Aorta (tissue), 5 donors: Measurements from ENCODE around the gene PACSIN2. TPM values are rescaled to one million over a fixed set of nuclear protein-coding genes. Genes with fewer than 3 reads are reported as not detected.

Experiments used
- ATAC-seq: fragments of 200-7000 bp; cut with Tn5 transposase; one replicate; pipeline ENCODE4 v1.9.1; 2022; ENCODE audit warnings: moderate library complexity; ENCODE audit not compliant: low FRiP score
- DNase-seq, 2 donors: peaks; one replicate each; pipeline ENCODE4 v3.0.0-alpha.2; 2020
- H3K27ac ChIP-seq, 2 donors: one replicate each; pipeline ENCODE4 v1.5.1; 2013; ENCODE audit warnings: low read length in 2 of 2, mild to moderate bottlenecking in 2 of 2, moderate library complexity in 2 of 2, control low read depth in 1 of 2, inconsistent platforms in 1 of 2, low read depth in 1 of 2
- H3K27me3 ChIP-seq, 2 donors: one replicate each; pipeline ENCODE4 v1.6.1; 2013; ENCODE audit warnings: control low read depth in 1 of 2, low read length in 1 of 2, mild to moderate bottlenecking in 1 of 2, moderate library complexity in 1 of 2; ENCODE audit not compliant: insufficient read depth in 2 of 2, control insufficient read depth in 1 of 2
- H3K36me3 ChIP-seq, 2 donors: one replicate each; pipeline ENCODE4 v1.6.1; 2013; ENCODE audit warnings: control low read depth in 1 of 2, low read length in 1 of 2, mild to moderate bottlenecking in 1 of 2; ENCODE audit not compliant: insufficient read depth in 2 of 2, control insufficient read depth in 1 of 2
- H3K4me1 ChIP-seq, 2 donors: one replicate each; pipeline ENCODE4 v1.6.1; 2013; ENCODE audit warnings: low read length in 2 of 2, control low read depth in 1 of 2, mild to moderate bottlenecking in 1 of 2, moderate library complexity in 1 of 2; ENCODE audit not compliant: insufficient read depth in 2 of 2, control insufficient read depth in 1 of 2
- H3K4me3 ChIP-seq, 2 donors: one replicate each; pipeline ENCODE4 v1.5.1; 2013; ENCODE audit warnings: low read length in 2 of 2, control low read depth in 1 of 2, mild to moderate bottlenecking in 1 of 2
- H3K9me3 ChIP-seq: one replicate; pipeline ENCODE4 v1.6.1; 2013; ENCODE audit warnings: mild to moderate bottlenecking, low read length; ENCODE audit not compliant: control insufficient read depth
- WGBS, 2 donors: extraction: QIAGEN DNeasy Blood & Tissue Kit; methylation state at CpG; one replicate each; pipeline ENCODE4 v1.1.7; 2013; 5-methylcytosine and 5-hydroxymethylcytosine counted together
- intact Hi-C, 2 donors: fragments of 100-400 bp; cut with DNase I; formaldehyde crosslinking; loops; one replicate each; pipeline versions ENCODE4 v1.14.2 to v1.15.0; 2022
- polyA plus RNA-seq, 2 donors: library from polyadenylated mRNA; stranded (reverse); fragments of 200-250 nt; gene quantifications; one replicate each; pipeline ENCODE4 v1.2.3, GENCODE V29; 2013
- total RNA-seq, 2 donors: library from RNA; stranded (reverse); fragmentation: NEBNext Ultra II Directional; extraction: Animal tissue kit (Norgen Biotek cat#: 25700); gene quantifications; one replicate each; pipeline ENCODE4 v1.2.1, GENCODE V29; 2021
- donor health status: healthy with polysubstance abuse.
- donor health status: Bipolar disorder and iron deficiency.
- donor health status: DM: no; HTN: no; CAD: no.
- donor health status: DM: no; HTN: no; CAD: no.
- donor health status: DM: yes; HTN: yes; CAD: no.

The PACSIN2 gene
- total and polyA plus RNA-seq, 4 donors, result 50.5 to 127 (median 84.7) TPM

GRCh38 chr22:42905702-42906183 lies 109.2 kb downstream of the PACSIN2 start:
- Histone ChIP-seq H3K36me3 (no peaks in the 10 kb centered on the region), H3K27ac (peak overlapping the region in 1 of 2 donors; percentile 63), H3K4me1 (peaks cover 0 to 7% of the 10 kb centered on the region in 2 donors), H3K9me3 (no peaks in the 10 kb centered on the region), H3K27me3 (no peaks in the 10 kb centered on the region), H3K4me3 (no peak overlapping the region)
- intact Hi-C loops, result loop anchor here in 1 of 2 donors (5.0 to 10.0 kb wide), 3 partner anchors 37 to 109 kb away; partner anchors contain the start of gene PACSIN2
- 9 to 13% methylated on average over 5 of the region's 5 CpGs for WGBS, 2 donors
- ATAC-seq (no peak), DNase-seq (peak; percentile 81 to 84)

- no peaks in the 10 kb centered on the region for H3K9me3 ChIP-seq
- H3K36me3 ChIP-seq, result no peaks in the 10 kb centered on the region
- peaks cover 0 to 7% of the 10 kb centered on the region in 2 donors for H3K4me1 ChIP-seq
- DNase-seq (no peak), ATAC-seq (no peak)
- intact Hi-C loops, result loop anchor here in 1 of 2 donors (5.0 to 10.0 kb wide), 3 partner anchors 37 to 110 kb away; partner anchors contain the start of gene PACSIN2
- no peak overlapping the region for H3K27ac ChIP-seq
- no peaks in the 10 kb centered on the region for H3K27me3 ChIP-seq
- H3K4me3 ChIP-seq, result no peak overlapping the region
- 77 to 78% methylated on average over 13 of the region's 13 CpGs for WGBS, 2 donors
Measured at GRCh38 chr22:42905217-42905616, 109.7 kb downstream of the PACSIN2 start.

- Histone ChIP-seq H3K36me3 (no peaks in the 10 kb centered on the region), H3K4me3 (no peak overlapping the region), H3K9me3 (no peaks in the 10 kb centered on the region), H3K4me1 (peaks cover 0 to 7% of the 10 kb centered on the region in 2 donors), H3K27ac (no peak overlapping the region), H3K27me3 (no peaks in the 10 kb centered on the region)
- intact Hi-C loops, result loop anchor here in 1 of 2 donors (10.0 kb wide), 1 partner anchor 111 kb away; the partner anchor contains the start of gene PACSIN2
- WGBS, 2 donors, result 96% methylated on average over 12 of the region's 12 CpGs
- DNase-seq, result no peak
- no peak for ATAC-seq
Measured at GRCh38 chr22:42904050-42904449, 110.9 kb downstream of the PACSIN2 start.

- intact Hi-C loops, result loop anchor here in 1 of 2 donors (10.0 kb wide), 1 partner anchor 112 kb away; the partner anchor contains the start of gene PACSIN2
- Histone ChIP-seq H3K9me3 (no peaks in the 10 kb centered on the region), H3K4me3 (no peak overlapping the region), H3K4me1 (peaks cover 0 to 7% of the 10 kb centered on the region in 2 donors), H3K27me3 (no peaks in the 10 kb centered on the region), H3K27ac (no peak overlapping the region), H3K36me3 (no peaks in the 10 kb centered on the region)
- DNase-seq (no peak), ATAC-seq (no peak)
- WGBS, 2 donors, result 88 to 90% methylated on average over 15 of the region's 15 CpGs
Measured at GRCh38 chr22:42902875-42903510, 112.0 kb downstream of the PACSIN2 start.

GRCh38 chr22:42901790-42902508 lies 113.0 kb downstream of the PACSIN2 start:
- H3K36me3 ChIP-seq, result no peaks in the 10 kb centered on the region
- intact Hi-C loops, result loop anchor here in 1 of 2 donors (10.0 kb wide), 1 partner anchor 113 kb away; the partner anchor contains the start of gene PACSIN2
- H3K4me1 ChIP-seq, result peaks cover 0 to 4% of the 10 kb centered on the region in 2 donors
- no peaks in the 10 kb centered on the region for H3K27me3 ChIP-seq
- WGBS, 2 donors, result 43% methylated on average over 14 of the region's 14 CpGs
- no peaks in the 10 kb centered on the region for H3K9me3 ChIP-seq
- H3K4me3 ChIP-seq, result no peak overlapping the region
- ATAC-seq (no peak), DNase-seq (no peak)
- H3K27ac ChIP-seq, result no peak overlapping the region

GRCh38 chr22:42897960-42898359 lies 117.0 kb downstream of the PACSIN2 start:
- no peak for DNase-seq
- H3K36me3 ChIP-seq, result no peaks in the 10 kb centered on the region
- intact Hi-C loops, result no loop called here
- no peaks in the 10 kb centered on the region for H3K4me1 ChIP-seq
- WGBS, 2 donors, result 95 to 97% methylated on average over 7 of the region's 7 CpGs
- no peaks in the 10 kb centered on the region for H3K9me3 ChIP-seq
- H3K27me3 ChIP-seq, result no peaks in the 10 kb centered on the region
- H3K4me3 ChIP-seq, result no peak overlapping the region
- H3K27ac ChIP-seq, result no peak overlapping the region
- ATAC-seq, result no peak

GRCh38 chr22:42895541-42895981 lies 119.4 kb downstream of the PACSIN2 start:
- H3K4me1 ChIP-seq, result no peaks in the 10 kb centered on the region
- H3K27ac ChIP-seq, result no peak overlapping the region
- intact Hi-C loops, result no loop called here
- peaks cover 0 to 2% of the 10 kb centered on the region in 2 donors for H3K36me3 ChIP-seq
- DNase-seq, result no peak
- H3K27me3 ChIP-seq, result no peaks in the 10 kb centered on the region
- no peaks in the 10 kb centered on the region for H3K9me3 ChIP-seq
- WGBS, 2 donors, result 48 to 52% methylated on average over 8 to 9 of the region's 9 CpGs
- no peak overlapping the region for H3K4me3 ChIP-seq
- no peak for ATAC-seq

GRCh38 chr22:42895087-42895486 lies 119.9 kb downstream of the PACSIN2 start:
- Histone ChIP-seq H3K4me1 (no peaks in the 10 kb centered on the region), H3K9me3 (no peaks in the 10 kb centered on the region), H3K27me3 (no peaks in the 10 kb centered on the region), H3K27ac (no peak overlapping the region), H3K4me3 (no peak overlapping the region), H3K36me3 (peaks cover 0 to 2% of the 10 kb centered on the region in 2 donors)
- ATAC-seq (no peak), DNase-seq (peak in 1 of 2 donors; percentile 46)
- intact Hi-C loops, result no loop called here
- WGBS, 2 donors, result 60 to 68% methylated on average over 7 of the region's 7 CpGs
